ENCODE measurements around the gene CAPZA1.

The CAPZA1 gene

DNA sequence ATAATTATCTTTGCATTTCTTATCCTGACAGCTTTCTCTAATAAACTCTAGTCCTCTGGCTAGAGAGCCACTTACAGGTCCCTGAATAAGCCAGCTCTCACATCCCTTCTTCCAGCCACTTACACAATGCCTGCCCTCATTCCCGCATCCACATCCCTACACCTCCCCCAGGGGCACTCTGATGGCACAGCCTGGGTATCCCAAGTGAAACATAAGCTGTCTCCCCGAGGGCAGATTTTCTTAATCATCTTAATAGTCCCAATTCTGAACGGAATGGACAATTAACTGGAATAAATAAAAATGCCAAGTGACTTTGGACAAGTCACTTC, 82.4 kb downstream of the CAPZA1 start:
- TF ChIP-seq, protein P1, sequence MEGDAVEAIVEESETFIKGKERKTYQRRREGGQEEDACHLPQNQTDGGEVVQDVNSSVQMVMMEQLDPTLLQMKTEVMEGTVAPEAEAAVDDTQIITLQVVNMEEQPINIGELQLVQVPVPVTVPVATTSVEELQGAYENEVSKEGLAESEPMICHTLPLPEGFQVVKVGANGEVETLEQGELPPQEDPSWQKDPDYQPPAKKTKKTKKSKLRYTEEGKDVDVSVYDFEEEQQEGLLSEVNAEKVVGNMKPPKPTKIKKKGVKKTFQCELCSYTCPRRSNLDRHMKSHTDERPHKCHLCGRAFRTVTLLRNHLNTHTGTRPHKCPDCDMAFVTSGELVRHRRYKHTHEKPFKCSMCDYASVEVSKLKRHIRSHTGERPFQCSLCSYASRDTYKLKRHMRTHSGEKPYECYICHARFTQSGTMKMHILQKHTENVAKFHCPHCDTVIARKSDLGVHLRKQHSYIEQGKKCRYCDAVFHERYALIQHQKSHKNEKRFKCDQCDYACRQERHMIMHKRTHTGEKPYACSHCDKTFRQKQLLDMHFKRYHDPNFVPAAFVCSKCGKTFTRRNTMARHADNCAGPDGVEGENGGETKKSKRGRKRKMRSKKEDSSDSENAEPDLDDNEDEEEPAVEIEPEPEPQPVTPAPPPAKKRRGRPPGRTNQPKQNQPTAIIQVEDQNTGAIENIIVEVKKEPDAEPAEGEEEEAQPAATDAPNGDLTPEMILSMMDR (IDR thresholded peaks at IDR 0.05; ENCODE audit: borderline replicate concordance, control extremely low read depth, extremely low read depth, insufficient read depth, missing control alignments) = no peak
- DNase-seq (ENCODE audit: low spot score) = no peak
- in situ Hi-C loops (cut with MboI; ENCODE audit: low sequenced_read_pairs, unreplicated experiment) = loop anchor here (10.0 to 25.0 kb wide), 2 partner anchors 197 to 335 kb away; partner anchors contain the start of gene WNT2B

DNA sequence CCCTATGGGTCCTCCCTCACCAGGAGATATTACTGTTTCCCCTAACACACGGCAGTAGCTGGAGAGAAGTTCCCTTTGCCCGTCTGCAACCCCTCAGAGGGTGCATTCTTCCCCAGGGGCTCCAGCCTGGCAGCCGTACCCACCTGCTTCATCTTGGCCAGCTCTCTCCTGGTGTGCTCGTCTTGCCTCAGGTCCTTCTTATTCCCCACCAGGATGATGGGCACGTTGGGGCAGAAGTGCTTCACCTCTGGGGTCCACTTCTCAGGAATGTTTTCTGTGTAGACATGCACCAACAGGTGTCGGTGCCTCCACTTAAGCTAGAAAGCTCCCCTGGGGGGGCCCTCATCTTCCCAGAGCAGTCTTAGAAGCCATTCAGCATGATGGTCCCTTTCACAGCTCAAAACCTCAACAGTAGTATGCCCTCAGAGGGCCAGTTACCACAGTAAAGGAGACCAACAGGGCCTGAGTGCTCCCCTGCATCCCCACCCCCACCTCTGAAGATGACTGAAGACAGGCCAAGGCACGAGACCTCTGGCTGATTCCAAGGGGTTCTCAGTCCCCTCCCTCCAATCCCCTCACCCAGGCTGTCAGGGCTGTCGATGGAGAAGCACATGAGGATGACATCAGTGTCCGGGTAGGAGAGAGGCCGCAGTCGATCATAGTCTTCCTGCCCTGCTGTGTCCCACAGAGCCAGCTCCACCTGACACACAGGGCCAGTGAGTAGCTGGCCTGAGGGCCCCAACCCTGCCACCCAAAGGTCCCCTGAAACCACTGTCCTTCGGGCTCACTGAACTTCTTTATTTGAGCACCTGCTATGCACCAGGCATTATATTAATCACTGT, 83.0 kb downstream of the CAPZA1 start:
- TF ChIP-seq, protein P1 (IDR thresholded peaks at IDR 0.05; ENCODE audit: borderline replicate concordance, control extremely low read depth, extremely low read depth, insufficient read depth, missing control alignments) = no peak
- in situ Hi-C loops (cut with MboI; ENCODE audit: low sequenced_read_pairs, unreplicated experiment) = loop anchor here (10.0 to 25.0 kb wide), 2 partner anchors 198 to 335 kb away; partner anchors contain the start of gene WNT2B
- DNase-seq (ENCODE audit: low spot score) = no peak

GRCh38 chr1:112703706-112704105, 84.1 kb downstream of the CAPZA1 start:
- in situ Hi-C loops (cut with MboI; ENCODE audit: low sequenced_read_pairs, unreplicated experiment) = loop anchor here (10.0 to 25.0 kb wide), 2 partner anchors 199 to 334 kb away; partner anchors contain the start of gene WNT2B
- DNase-seq (ENCODE audit: low spot score) = no peak
- TF ChIP-seq, protein P1 (IDR thresholded peaks at IDR 0.05; ENCODE audit: borderline replicate concordance, control extremely low read depth, extremely low read depth, insufficient read depth, missing control alignments) = no peak

DNA sequence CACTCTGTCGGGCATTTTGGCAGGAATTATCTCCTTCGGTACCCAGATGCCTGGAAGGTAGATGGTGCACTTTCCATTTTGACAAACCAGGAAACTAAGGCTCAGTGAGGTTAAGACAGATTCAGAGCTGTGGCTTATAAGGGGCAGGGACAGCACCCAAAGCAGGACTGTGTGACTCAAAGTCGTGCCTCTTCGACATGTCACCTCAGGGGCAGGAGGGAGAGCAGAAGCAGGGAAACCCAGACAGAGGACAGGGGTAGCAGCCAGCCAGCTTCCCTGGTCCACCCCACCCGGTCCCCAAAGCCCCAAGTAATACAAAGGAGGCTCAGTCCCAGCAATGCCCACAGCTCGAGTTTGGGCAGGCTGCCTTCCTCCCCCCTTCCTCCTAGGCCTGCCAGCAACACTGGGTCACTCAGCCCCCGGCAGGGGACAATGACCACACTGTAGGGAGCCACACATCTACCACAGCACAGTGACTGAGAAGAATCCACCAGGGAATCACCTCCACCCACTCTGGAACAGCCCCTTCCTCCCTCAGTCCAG, 84.8 kb downstream of the CAPZA1 start:
- TF ChIP-seq, protein P1 (IDR thresholded peaks at IDR 0.05; ENCODE audit: borderline replicate concordance, control extremely low read depth, extremely low read depth, insufficient read depth, missing control alignments) = no peak
- DNase-seq (ENCODE audit: low spot score) = no peak
- in situ Hi-C loops (cut with MboI; ENCODE audit: low sequenced_read_pairs, unreplicated experiment) = loop anchor here (10.0 to 25.0 kb wide), 2 partner anchors 200 to 333 kb away; partner anchors contain the start of gene WNT2B

GRCh38 chr1:112704934-112705627, 85.4 kb downstream of the CAPZA1 start:
- in situ Hi-C loops (cut with MboI; ENCODE audit: low sequenced_read_pairs, unreplicated experiment) = loop anchor here (5.0 to 25.0 kb wide), 4 partner anchors 88 to 332 kb away; partner anchors contain the start of genes CAPZA1, ST7L and WNT2B
- TF ChIP-seq, protein P1 (IDR thresholded peaks at IDR 0.05; ENCODE audit: borderline replicate concordance, control extremely low read depth, extremely low read depth, insufficient read depth, missing control alignments) = no peak
- DNase-seq (ENCODE audit: low spot score) = peak; percentile 91

GRCh38 chr1:112706505-112707220, 87.0 kb downstream of the CAPZA1 start, which contains the start of gene RHOC:
TSS of gene RHOC (minus strand) at chr1:112707127. CDS start at chr1:112703799, 3,328 bp downstream.
- peak; percentile 93 for DNase-seq (ENCODE audit: low spot score)
- TF ChIP-seq, protein P1 (IDR thresholded peaks at IDR 0.05; ENCODE audit: borderline replicate concordance, control extremely low read depth, extremely low read depth, insufficient read depth, missing control alignments) = no peak
- in situ Hi-C loops (cut with MboI; ENCODE audit: low sequenced_read_pairs, unreplicated experiment) = loop anchor here (5.0 to 25.0 kb wide), 4 partner anchors 89 to 331 kb away; partner anchors contain the start of genes CAPZA1, ST7L and WNT2B

Measured in GM13976 (cell line).